Tibial artery (tissue), 4 donors: Measurements from ENCODE around the gene ACSM4.
"Not testable (repeated sequence)": the region's sequence is repeated elsewhere in the genome, so short reads cannot be mapped to it uniquely, and the experiment has no call there.

Experiments
- DNase-seq, 2 donors: peaks; one replicate each; pipeline ENCODE4 v3.0.0-alpha.2; 2019
- H3K27ac ChIP-seq, 2 donors: fragments of 200-600 bp; sonication (generic) in 1 of 2; 1 replicate in 1 of 2; 2 replicates in 1 of 2; pipeline ENCODE4 v1.5.1; 2018 to 2019; ENCODE audit warnings: mild to moderate bottlenecking in 1 of 2
- H3K27me3 ChIP-seq, 2 donors: fragments of 200-600 bp; sonication (generic) in 1 of 2; one replicate each; pipeline versions ENCODE4 v1.5.1 to v1.6.0; 2016 to 2019
- H3K36me3 ChIP-seq, 3 donors: fragments of 200-600 bp; sonication (generic) in 2 of 3; one replicate each; pipeline ENCODE4 v1.5.1; 2016 to 2019; ENCODE audit warnings: mild to moderate bottlenecking in 2 of 3
- H3K4me1 ChIP-seq, 4 donors: fragments of 200-600 bp; sonication (generic) in 2 of 4; 1 replicate in 3 of 4; 2 replicates in 1 of 4; pipeline ENCODE4 v1.5.1; 2016 to 2019
- H3K4me3 ChIP-seq, 2 donors: fragments of 200-600 bp; sonication (generic) in 1 of 2; 1 replicate in 1 of 2; 2 replicates in 1 of 2; pipeline ENCODE4 v1.5.1; 2018 to 2019; ENCODE audit warnings: mild to moderate bottlenecking in 2 of 2
- H3K9me3 ChIP-seq, 3 donors: fragments of 200-600 bp; sonication (generic) in 1 of 3; one replicate each; pipeline ENCODE4 v1.5.1; 2016 to 2019
- intact Hi-C: fragments of 100-400 bp; cut with DNase I; formaldehyde crosslinking; loops from one replicate; pipeline ENCODE4 v1.15.0; 2023; ENCODE audit warnings: low total_unique reads
- TF ChIP-seq, protein P1 (sequence below), 2 experiments: fragments of 200-600 bp in 1 of 2; fragments of 450-650 bp in 1 of 2; IDR thresholded peaks; one replicate each; pipeline ENCODE4 v1.5.1; 2017 to 2019; ENCODE audit warnings: antibody characterized with exemption in 2 of 2, mild to moderate bottlenecking in 1 of 2, moderate library complexity in 1 of 2

ACSM4 gene

GRCh38 chr12:7271893-7272514 is 31.9 kb upstream of the ACSM4 start:
- intact Hi-C loops = no loop called here

DNA sequence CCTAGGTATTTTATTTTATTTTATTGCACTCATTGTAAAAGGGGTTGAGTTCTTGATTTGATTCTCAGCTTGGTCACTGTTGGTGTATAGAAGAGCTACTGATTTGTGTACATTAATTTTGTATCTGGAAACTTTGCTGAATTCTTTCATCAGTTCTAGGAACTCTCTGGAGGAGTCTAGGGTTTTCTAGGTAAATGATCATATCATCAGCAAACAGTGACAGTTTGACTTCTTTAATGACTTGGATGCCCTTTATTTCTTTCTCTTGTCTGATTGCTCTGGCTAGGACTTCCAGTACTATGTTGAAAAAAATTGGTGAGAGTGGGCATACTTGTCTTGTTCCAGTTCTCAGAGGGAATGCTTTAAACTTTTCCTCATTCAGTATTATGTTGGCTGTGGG is 28.4 kb upstream of the ACSM4 start:
- H3K27ac ChIP-seq, H3K4me3 ChIP-seq, H3K27me3 ChIP-seq, H3K4me1 ChIP-seq, DNase-seq, H3K36me3 ChIP-seq, intact Hi-C loops, H3K9me3 ChIP-seq: not testable (repeated sequence)

More at GRCh38 chr12:7271893-7272514, 31.9 kb upstream of the ACSM4 start:
- Histone ChIP-seq H3K36me3 (no peaks in the 10 kb centered on the region), H3K27ac (no peak overlapping the region), H3K9me3 (no peaks in the 10 kb centered on the region), H3K27me3 (no peaks in the 10 kb centered on the region), H3K4me1 (no peaks in the 10 kb centered on the region), H3K4me3 (no peak overlapping the region)
- TF ChIP-seq, protein P1, sequence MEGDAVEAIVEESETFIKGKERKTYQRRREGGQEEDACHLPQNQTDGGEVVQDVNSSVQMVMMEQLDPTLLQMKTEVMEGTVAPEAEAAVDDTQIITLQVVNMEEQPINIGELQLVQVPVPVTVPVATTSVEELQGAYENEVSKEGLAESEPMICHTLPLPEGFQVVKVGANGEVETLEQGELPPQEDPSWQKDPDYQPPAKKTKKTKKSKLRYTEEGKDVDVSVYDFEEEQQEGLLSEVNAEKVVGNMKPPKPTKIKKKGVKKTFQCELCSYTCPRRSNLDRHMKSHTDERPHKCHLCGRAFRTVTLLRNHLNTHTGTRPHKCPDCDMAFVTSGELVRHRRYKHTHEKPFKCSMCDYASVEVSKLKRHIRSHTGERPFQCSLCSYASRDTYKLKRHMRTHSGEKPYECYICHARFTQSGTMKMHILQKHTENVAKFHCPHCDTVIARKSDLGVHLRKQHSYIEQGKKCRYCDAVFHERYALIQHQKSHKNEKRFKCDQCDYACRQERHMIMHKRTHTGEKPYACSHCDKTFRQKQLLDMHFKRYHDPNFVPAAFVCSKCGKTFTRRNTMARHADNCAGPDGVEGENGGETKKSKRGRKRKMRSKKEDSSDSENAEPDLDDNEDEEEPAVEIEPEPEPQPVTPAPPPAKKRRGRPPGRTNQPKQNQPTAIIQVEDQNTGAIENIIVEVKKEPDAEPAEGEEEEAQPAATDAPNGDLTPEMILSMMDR (IDR thresholded peaks at IDR 0.05) = no peak
- DNase-seq = no peak

- Histone ChIP-seq H3K27me3 (no peaks in the 10 kb centered on the region), H3K9me3 (no peaks in the 10 kb centered on the region), H3K4me3 (no peak overlapping the region), H3K27ac (no peak overlapping the region), H3K4me1 (no peaks in the 10 kb centered on the region), H3K36me3 (no peaks in the 10 kb centered on the region)
- intact Hi-C loops = no loop called here
- TF ChIP-seq, protein P1 (IDR thresholded peaks at IDR 0.05) = no peak
- no peak for DNase-seq
Measured at GRCh38 chr12:7282844-7283243, 21.0 kb upstream of the ACSM4 start.

DNA sequence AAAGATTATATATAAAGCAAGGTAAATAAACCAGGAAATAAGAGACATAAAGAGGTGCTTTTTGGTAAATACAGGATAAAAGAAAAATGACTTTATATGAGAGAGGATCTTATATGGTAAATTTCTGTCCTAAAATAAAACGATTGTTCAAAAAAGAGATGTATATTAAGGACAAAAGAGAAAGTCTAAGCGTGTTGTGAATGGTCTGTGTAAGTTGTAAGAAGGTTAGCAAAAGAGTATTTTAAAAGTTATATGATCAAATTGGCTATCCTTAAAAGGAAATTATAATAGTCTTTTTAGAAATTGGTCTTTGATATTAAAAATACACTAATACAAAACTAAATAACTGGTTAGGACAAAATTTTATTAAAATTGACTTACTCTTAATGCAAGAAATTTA is 14.1 kb upstream of the ACSM4 start:
- no peaks in the 10 kb centered on the region for H3K27me3 ChIP-seq
- DNase-seq = no peak
- no peak overlapping the region for H3K4me3 ChIP-seq
- no peaks in the 10 kb centered on the region for H3K4me1 ChIP-seq
- intact Hi-C loops = no loop called here
- no peaks in the 10 kb centered on the region for H3K9me3 ChIP-seq
- no peak overlapping the region for H3K27ac ChIP-seq
- H3K36me3 ChIP-seq = no peaks in the 10 kb centered on the region
- TF ChIP-seq, protein P1 (IDR thresholded peaks at IDR 0.05) = no peak

DNA sequence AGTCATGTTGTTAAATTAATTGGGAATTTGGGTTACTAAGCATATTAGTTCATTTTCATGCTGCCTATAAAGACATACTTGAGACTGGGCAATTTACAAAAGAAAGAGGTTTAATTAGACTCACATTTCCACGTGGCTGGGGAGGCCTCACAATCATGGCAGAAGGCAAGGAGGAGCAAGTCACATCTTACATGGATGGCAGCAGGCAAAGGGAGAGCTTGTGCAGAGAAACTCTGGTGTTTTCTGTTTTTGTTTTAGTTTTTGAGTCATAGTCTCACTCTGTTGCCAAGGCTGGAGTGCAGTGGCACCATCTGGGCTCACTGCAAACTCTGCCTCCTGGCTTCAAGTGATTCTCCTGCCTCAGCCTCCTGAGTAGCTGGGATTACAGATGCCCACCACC is 13.3 kb upstream of the ACSM4 start:
- H3K36me3 ChIP-seq, H3K4me1 ChIP-seq, H3K9me3 ChIP-seq, H3K4me3 ChIP-seq, DNase-seq, H3K27me3 ChIP-seq, H3K27ac ChIP-seq, intact Hi-C loops: not testable (repeated sequence)

DNA sequence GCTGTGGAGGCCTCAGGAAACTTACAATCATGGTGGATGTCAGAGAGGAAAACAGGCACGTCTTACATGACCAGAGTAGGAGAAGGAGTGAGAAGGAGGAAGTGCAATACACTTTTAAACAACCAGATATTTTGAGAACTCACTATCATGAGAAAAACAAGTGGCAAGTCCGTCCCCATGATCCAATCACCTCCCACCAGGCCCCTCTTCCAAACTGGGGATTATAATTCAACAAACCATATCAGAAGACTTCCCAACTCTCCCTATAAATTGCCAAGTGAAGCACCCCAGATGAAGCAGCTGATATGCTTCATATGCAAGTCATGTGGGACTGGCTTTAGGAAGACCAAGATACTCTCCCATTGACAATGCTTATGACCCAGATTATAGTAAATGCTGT is 11.6 kb upstream of the ACSM4 start:
- no peak overlapping the region for H3K27ac ChIP-seq
- H3K36me3 ChIP-seq = no peaks in the 10 kb centered on the region
- TF ChIP-seq, protein P1 (IDR thresholded peaks at IDR 0.05) = no peak
- no peak overlapping the region for H3K4me3 ChIP-seq
- intact Hi-C loops = no loop called here
- H3K27me3 ChIP-seq = no peaks in the 10 kb centered on the region
- no peaks in the 10 kb centered on the region for H3K9me3 ChIP-seq
- H3K4me1 ChIP-seq = no peaks in the 10 kb centered on the region
- DNase-seq = no peak

DNA sequence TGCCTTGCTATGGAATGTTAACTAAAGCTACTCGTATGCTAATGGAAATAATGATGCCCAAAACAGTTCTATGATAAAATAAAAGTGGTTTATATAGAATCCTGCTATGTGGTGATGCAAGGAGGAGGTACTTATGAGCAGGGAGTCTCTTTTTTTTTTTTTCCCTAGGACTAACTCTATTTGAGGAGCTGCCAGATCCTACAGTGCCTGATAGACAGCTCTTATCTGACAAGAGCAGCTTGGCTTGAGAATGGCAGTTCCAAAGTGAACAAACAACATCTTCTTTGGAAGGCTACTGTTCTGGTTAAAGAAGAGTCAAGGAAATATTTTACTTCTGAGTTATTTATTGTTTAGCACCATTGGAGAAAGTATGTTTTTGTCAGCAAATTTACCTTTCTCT is 10.2 kb upstream of the ACSM4 start:
- no peak overlapping the region for H3K4me3 ChIP-seq
- TF ChIP-seq, protein P1 (IDR thresholded peaks at IDR 0.05) = no peak
- no peak for DNase-seq
- H3K27me3 ChIP-seq = no peaks in the 10 kb centered on the region
- H3K9me3 ChIP-seq = no peaks in the 10 kb centered on the region
- intact Hi-C loops = no loop called here
- H3K4me1 ChIP-seq = no peaks in the 10 kb centered on the region
- H3K27ac ChIP-seq = no peak overlapping the region
- no peaks in the 10 kb centered on the region for H3K36me3 ChIP-seq
